DOHH2 (cell line): ENCODE results near the gene FAM219B.

ENCODE experiments used
- CTCF ChIP-seq: fragments of 200-600 bp; sonication (generic); IDR thresholded peaks from one replicate; pipeline ENCODE4 v1.5.1; 2014; ENCODE audit warnings: antibody characterized with exemption, mild to moderate bottlenecking, low read depth, low read length; ENCODE audit not compliant: poor library complexity, severe bottlenecking
- EZH2phosphoT487 ChIP-seq: fragments of 200-600 bp; sonication (generic); IDR thresholded peaks from 2 replicates; pipeline ENCODE4 v1.6.1; 2017; ENCODE audit warnings: borderline replicate concordance, mild to moderate bottlenecking, antibody characterized with exemption, low read length, moderate library complexity, mixed read lengths

GRCh38 chr15:74865316-74865715, 41.3 kb downstream of the FAM219B start:
- TF ChIP-seq CTCF (no peak), EZH2phosphoT487 (no peak)
